ENCODE measurements around the gene CMTR1. TPM values are rescaled to one million over a fixed set of nuclear protein-coding genes. Genes with fewer than 3 reads are reported as not detected.

CMTR1 gene
- total and polyA plus RNA-seq, 11 donors: 16.3 to 40.7 (median 28.4) TPM

GRCh38 chr6:37506479-37506878 is 73.5 kb downstream of the CMTR1 start:
- H3K4me3 ChIP-seq: no peak overlapping the region
- DNase-seq: no peak
- no peaks in the 10 kb centered on the region for H3K36me3 ChIP-seq
- TF ChIP-seq CTCF (IDR thresholded peaks at IDR 0.05): no peak
- no peak for TF ChIP-seq POLR2A (IDR thresholded peaks at IDR 0.05)
- ATAC-seq: no peak
- peaks cover 0 to 8% (median 0%) of the 10 kb centered on the region in 9 donors for H3K27me3 ChIP-seq
- no peak overlapping the region for H3K27ac ChIP-seq
- peaks cover 0 to 19% (median 0%) of the 10 kb centered on the region in 12 donors for H3K4me1 ChIP-seq
- no peaks in the 10 kb centered on the region for H3K9me3 ChIP-seq
- intact Hi-C loops (cut with DNase I): no loop called here
- 66 to 93% (median 86%) methylated on average over 4 of the region's 4 CpGs for WGBS, 4 donors

GRCh38 chr6:37507077-37507476 is 74.1 kb downstream of the CMTR1 start:
- Histone ChIP-seq H3K4me3 (no peak overlapping the region), H3K27ac (no peak overlapping the region), H3K27me3 (peaks cover 0 to 14% (median 2%) of the 10 kb centered on the region in 9 donors), H3K9me3 (no peaks in the 10 kb centered on the region), H3K4me1 (peaks cover 0 to 14% (median 0%) of the 10 kb centered on the region in 12 donors), H3K36me3 (no peaks in the 10 kb centered on the region)
- DNase-seq (no peak), ATAC-seq (no peak)
- intact Hi-C loops (cut with DNase I): no loop called here
- 81 to 95% (median 90%) methylated on average over 5 of the region's 5 CpGs for WGBS, 4 donors
- TF ChIP-seq CTCF (IDR thresholded peaks at IDR 0.05): no peak
- TF ChIP-seq POLR2A (IDR thresholded peaks at IDR 0.05): no peak

- intact Hi-C loops (cut with DNase I): no loop called here
- no peak overlapping the region for H3K27ac ChIP-seq
- 55 to 70% (median 60%) methylated on average over 3 to 4 of the region's 4 CpGs for WGBS, 4 donors
- peaks cover 0 to 22% (median 8%) of the 10 kb centered on the region in 9 donors for H3K27me3 ChIP-seq
- H3K36me3 ChIP-seq: no peaks in the 10 kb centered on the region
- H3K4me1 ChIP-seq: peaks cover 0 to 9% (median 0%) of the 10 kb centered on the region in 12 donors
- H3K4me3 ChIP-seq: no peak overlapping the region
- DNase-seq: no peak
- H3K9me3 ChIP-seq: no peaks in the 10 kb centered on the region
- no peak for ATAC-seq
- no peak for TF ChIP-seq POLR2A (IDR thresholded peaks at IDR 0.05)
- TF ChIP-seq CTCF (IDR thresholded peaks at IDR 0.05): no peak
These were observed 74.8 kb downstream of the CMTR1 start for GRCh38 chr6:37507690-37508421.

GRCh38 chr6:37511201-37511600 is 78.2 kb downstream of the CMTR1 start:
- H3K36me3 ChIP-seq: no peaks in the 10 kb centered on the region
- ATAC-seq (no peak), DNase-seq (no peak)
- intact Hi-C loops (cut with DNase I): no loop called here
- WGBS, 4 donors: 77 to 87% (median 85%) methylated on average over 5 of the region's 5 CpGs
- H3K27me3 ChIP-seq: peaks cover 3 to 38% (median 21%) of the 10 kb centered on the region in 9 donors
- TF ChIP-seq CTCF (IDR thresholded peaks at IDR 0.05) (no peak), POLR2A (IDR thresholded peaks at IDR 0.05) (no peak)
- no peak overlapping the region for H3K4me3 ChIP-seq
- no peak overlapping the region for H3K27ac ChIP-seq
- H3K9me3 ChIP-seq: no peaks in the 10 kb centered on the region
- H3K4me1 ChIP-seq: peaks cover 0 to 14% (median 4%) of the 10 kb centered on the region in 12 donors
